Articular chondrocyte of knee joint (primary cell): ENCODE measurements around the gene UBQLN3. TPM values are rescaled to one million over a fixed set of nuclear protein-coding genes. Genes with fewer than 3 reads are reported as not detected.

ENCODE experiments used
- total RNA-seq: library from RNA; depleted of rRNA; stranded (reverse); fragments of >200 nt; gene quantifications from 2 replicates; pipeline ENCODE4 v1.2.3, GENCODE V29; 2012

UBQLN3 gene
- total RNA-seq = 0.11 and 0.13 TPM in 2 replicates

GRCh38 chr11:5509803-5510202 lies at the start of gene UBQLN3:
UBQLN3 (minus strand) TSS chr11:5509957; CDS start chr11:5509558, 399 bp downstream.

GRCh38 chr11:5548440-5548839 lies 38.7 kb upstream of the UBQLN3 start, which contains the start of gene OR52H1:
OR52H1 (minus strand) TSS chr11:5548540; CDS start chr11:5545505, 3,035 bp downstream.

GRCh38 chr11:5516599-5516998 lies 6.8 kb upstream of the UBQLN3 start, which contains the start of gene UBQLNL:
UBQLNL (minus strand) TSS chr11:5516699; CDS start chr11:5516441, 258 bp downstream.

GRCh38 chr11:5488385-5488784 lies 21.4 kb downstream of the UBQLN3 start, which contains the start of gene OR52D1:
OR52D1 (plus strand) TSS chr11:5488685; CDS start chr11:5488707, 22 bp downstream.

Other genes starting within 250 kb of the UBQLN3 start
- not detected in 2 replicates for gene HBE1, start 240.0 kb downstream of the UBQLN3 start, total RNA-seq
- not detected in 2 replicates for gene OR51B4, start 208.0 kb downstream of the UBQLN3 start, total RNA-seq
- gene OR51B2, start 185.7 kb downstream of the UBQLN3 start, total RNA-seq = not detected in 2 replicates
- gene OR51B5, start 166.4 kb downstream of the UBQLN3 start, total RNA-seq = 0.11 and 0.26 TPM in 2 replicates
- not detected in 2 replicates for gene OR51B6, start 158.4 kb downstream of the UBQLN3 start, total RNA-seq
- gene OR51M1, start 126.1 kb downstream of the UBQLN3 start, total RNA-seq = not detected in 2 replicates
- gene OR51Q1, start 87.8 kb downstream of the UBQLN3 start, total RNA-seq = not detected in 2 replicates
- 0.22 TPM in 1 of 2 replicates, not detected in the other for gene OR51I1, start 68.4 kb downstream of the UBQLN3 start, total RNA-seq
- gene OR51I2, start 60.6 kb downstream of the UBQLN3 start, total RNA-seq = not detected in 2 replicates
- not detected in 2 replicates for gene OR52D1, start 21.3 kb downstream of the UBQLN3 start, total RNA-seq
- gene UBQLNL, start 6.7 kb upstream of the UBQLN3 start, total RNA-seq = 0.39 and 0.65 TPM in 2 replicates
- gene OR52H1, start 38.6 kb upstream of the UBQLN3 start, total RNA-seq = 0.65 and 1.0 TPM in 2 replicates
- gene OR52B6, start 70.9 kb upstream of the UBQLN3 start, total RNA-seq = not detected in 2 replicates
- gene TRIM6, start 86.7 kb upstream of the UBQLN3 start, total RNA-seq = 9.4 and 9.7 TPM in 2 replicates
- gene TRIM34, start 115.0 kb upstream of the UBQLN3 start, total RNA-seq = 12.3 and 15.6 TPM in 2 replicates
- gene TRIM5, start 175.1 kb upstream of the UBQLN3 start, total RNA-seq = 31.6 and 35.8 TPM in 2 replicates
- 39.1 and 76.3 TPM in 2 replicates for gene TRIM22, start 179.8 kb upstream of the UBQLN3 start, total RNA-seq
- gene OR56B1, start 226.5 kb upstream of the UBQLN3 start, total RNA-seq = under 0.01 TPM in 1 of 2 replicates, not detected in the other
- not detected in 2 replicates for gene OR52N4, start 244.3 kb upstream of the UBQLN3 start, total RNA-seq